ENCODE results near the gene SMC3.

DNA sequence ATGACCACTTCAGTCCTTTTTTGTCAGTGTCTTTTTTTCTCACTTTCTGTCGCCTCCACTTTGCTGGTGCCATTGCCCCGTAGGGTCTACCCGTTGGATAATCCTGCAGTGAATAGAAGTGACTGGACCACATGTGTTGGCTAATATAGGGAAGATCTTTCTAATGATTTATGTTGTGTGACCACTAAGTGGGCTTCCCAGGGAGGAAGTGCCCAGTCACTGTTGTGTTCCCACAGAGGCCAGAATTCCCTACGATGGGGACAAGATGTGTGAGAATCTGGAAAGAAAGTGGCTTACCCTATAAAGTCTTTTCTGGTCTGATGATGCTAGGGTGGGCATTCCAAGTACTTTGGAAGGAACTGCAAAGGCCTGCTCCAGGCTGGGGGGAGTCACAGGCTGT, 28.4 kb upstream of the SMC3 start:
- TF ChIP-seq, protein P1, sequence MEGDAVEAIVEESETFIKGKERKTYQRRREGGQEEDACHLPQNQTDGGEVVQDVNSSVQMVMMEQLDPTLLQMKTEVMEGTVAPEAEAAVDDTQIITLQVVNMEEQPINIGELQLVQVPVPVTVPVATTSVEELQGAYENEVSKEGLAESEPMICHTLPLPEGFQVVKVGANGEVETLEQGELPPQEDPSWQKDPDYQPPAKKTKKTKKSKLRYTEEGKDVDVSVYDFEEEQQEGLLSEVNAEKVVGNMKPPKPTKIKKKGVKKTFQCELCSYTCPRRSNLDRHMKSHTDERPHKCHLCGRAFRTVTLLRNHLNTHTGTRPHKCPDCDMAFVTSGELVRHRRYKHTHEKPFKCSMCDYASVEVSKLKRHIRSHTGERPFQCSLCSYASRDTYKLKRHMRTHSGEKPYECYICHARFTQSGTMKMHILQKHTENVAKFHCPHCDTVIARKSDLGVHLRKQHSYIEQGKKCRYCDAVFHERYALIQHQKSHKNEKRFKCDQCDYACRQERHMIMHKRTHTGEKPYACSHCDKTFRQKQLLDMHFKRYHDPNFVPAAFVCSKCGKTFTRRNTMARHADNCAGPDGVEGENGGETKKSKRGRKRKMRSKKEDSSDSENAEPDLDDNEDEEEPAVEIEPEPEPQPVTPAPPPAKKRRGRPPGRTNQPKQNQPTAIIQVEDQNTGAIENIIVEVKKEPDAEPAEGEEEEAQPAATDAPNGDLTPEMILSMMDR (conservative IDR thresholded peaks at IDR 0.05; ENCODE audit: low read length) = no peak
- no peak for TF ChIP-seq EZH2phosphoT487 (IDR thresholded peaks at IDR 0.05; ENCODE audit: borderline replicate concordance, low read depth, low read length)

All from OCI-LY7 (cell line).